Measurements from ENCODE around the gene ZCCHC9. TPM values are rescaled to one million over a fixed set of nuclear protein-coding genes. Genes with fewer than 3 reads are reported as not detected.
A peak's percentile ranks its signal among the peaks of the same experiment; 100 is the strongest.
"Not testable (repeated sequence)": the region's sequence is repeated elsewhere in the genome, so short reads cannot be mapped to it uniquely, and the experiment has no call there.

ZCCHC9 gene, protein sequence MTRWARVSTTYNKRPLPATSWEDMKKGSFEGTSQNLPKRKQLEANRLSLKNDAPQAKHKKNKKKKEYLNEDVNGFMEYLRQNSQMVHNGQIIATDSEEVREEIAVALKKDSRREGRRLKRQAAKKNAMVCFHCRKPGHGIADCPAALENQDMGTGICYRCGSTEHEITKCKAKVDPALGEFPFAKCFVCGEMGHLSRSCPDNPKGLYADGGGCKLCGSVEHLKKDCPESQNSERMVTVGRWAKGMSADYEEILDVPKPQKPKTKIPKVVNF
- total RNA-seq (ENCODE audit: low replicate concordance), result 26.5 and 30.8 TPM in 2 replicates

DNA sequence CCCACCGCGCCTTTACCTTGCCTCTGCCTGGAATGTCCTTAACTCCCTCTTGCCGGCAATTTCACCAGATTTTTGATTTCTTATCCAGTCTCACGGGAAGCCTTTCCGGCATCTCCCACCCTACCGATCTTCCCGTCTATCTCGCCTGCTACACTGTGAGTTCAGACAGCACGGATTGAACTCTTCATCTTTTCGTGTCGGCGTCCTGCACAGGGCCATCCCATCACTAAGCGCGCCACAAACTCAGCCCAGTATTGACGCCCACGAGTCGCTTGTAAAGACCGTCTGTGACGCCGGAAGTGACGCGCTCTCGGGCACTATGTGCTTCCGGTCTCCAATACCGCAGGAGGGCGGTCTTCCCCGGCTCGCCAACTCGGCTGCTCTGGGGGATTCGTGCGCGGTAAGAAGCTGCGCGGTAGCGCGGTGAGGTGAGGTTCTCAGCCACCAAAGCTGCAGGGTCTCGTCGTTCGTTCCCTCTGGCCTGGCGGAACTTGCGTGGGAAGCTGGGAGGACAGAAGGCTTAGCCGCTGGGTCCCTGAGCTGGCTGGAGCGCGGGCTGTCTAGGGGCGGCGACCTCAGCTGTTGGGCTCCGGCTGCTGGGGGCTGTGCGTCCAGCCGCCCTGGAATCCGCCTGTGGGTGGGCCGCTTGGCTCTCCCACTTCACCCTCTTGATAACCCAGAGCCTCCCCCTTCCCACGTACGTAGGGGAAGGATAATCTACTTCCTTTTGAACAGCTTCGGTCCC lies at the start of gene ZCCHC9:
Gene ZCCHC9 (plus strand): TSS at position 317 of the 745 bp plus-strand sequence. CDS start 3,171 bp downstream, outside the sequence.
- TF ChIP-seq, protein P1, sequence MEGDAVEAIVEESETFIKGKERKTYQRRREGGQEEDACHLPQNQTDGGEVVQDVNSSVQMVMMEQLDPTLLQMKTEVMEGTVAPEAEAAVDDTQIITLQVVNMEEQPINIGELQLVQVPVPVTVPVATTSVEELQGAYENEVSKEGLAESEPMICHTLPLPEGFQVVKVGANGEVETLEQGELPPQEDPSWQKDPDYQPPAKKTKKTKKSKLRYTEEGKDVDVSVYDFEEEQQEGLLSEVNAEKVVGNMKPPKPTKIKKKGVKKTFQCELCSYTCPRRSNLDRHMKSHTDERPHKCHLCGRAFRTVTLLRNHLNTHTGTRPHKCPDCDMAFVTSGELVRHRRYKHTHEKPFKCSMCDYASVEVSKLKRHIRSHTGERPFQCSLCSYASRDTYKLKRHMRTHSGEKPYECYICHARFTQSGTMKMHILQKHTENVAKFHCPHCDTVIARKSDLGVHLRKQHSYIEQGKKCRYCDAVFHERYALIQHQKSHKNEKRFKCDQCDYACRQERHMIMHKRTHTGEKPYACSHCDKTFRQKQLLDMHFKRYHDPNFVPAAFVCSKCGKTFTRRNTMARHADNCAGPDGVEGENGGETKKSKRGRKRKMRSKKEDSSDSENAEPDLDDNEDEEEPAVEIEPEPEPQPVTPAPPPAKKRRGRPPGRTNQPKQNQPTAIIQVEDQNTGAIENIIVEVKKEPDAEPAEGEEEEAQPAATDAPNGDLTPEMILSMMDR (IDR thresholded peaks at IDR 0.05; ENCODE audit: insufficient read depth, low read length), result peak; percentile 30
- peak; percentile 94 for DNase-seq (ENCODE audit: low read depth)
- peak within 1 kb of the TSS; percentile 96 for H3K4me3 ChIP-seq (ENCODE audit: low read depth, low read length)

DNA sequence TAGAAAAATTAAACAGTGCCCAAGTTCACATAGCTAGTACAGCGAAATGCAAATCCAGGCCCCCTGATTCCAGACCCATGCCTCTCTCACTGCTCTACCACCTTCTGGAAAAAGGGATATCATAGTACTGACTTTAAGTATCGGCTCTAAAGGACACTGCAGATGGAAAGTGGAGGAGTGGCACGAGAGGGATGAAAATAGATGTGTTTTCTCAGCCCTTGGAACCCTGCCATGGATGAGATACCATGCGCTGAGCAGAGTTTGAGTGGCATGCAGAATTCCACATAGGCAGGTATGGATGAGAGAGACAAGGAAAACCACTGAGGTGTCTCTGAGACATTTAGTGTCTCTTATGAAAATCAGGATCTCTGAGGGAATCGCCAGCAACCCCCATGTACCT lies 49.5 kb upstream of the ZCCHC9 start:
- TF ChIP-seq, protein P1 (IDR thresholded peaks at IDR 0.05; ENCODE audit: insufficient read depth, low read length), result no peak
- H3K4me3 ChIP-seq (ENCODE audit: low read depth, low read length), result no peak overlapping the region
- DNase-seq (ENCODE audit: low read depth), result no peak

DNA sequence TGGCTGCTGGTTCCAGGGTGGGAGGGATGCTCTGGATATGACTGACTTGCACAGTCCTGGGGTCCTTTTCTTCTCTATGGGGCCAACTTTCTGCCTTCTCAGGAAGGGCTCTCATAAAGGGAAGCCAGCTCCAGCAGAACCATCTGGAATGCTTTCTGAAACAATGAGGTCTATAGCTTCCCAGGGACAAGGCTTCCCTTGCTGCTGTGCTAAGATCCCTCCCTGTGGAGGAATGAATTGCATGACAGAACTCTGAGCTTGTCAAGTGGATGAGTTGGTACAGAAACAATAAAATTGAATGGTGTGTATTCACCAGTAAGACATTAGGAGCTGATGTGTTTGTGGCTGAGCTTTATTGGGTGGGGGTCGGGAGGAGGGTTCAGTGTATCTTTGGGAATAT lies 48.5 kb upstream of the ZCCHC9 start:
- no peak overlapping the region for H3K4me3 ChIP-seq (ENCODE audit: low read depth, low read length)
- TF ChIP-seq, protein P1 (IDR thresholded peaks at IDR 0.05; ENCODE audit: insufficient read depth, low read length), result no peak
- DNase-seq (ENCODE audit: low read depth), result no peak

DNA sequence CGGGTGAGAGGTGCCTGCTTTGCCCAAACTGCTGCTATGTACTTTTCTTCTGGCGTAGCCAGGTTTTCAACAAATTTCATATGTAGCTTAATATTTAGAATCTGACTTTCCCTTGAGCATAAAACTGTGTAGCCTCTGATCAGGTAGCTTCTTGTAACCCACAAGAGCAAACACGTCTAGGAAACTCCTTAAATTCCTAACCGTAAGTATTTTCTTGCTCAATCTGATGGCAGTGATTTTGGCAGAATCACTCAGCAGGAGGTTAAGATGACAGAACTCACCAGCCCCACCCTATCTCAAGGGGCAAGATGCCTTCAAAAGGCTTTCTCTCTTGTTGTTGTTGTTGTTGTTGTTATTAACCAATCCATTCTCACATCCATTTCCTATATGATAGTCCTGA lies 47.5 kb upstream of the ZCCHC9 start:
- no peak overlapping the region for H3K4me3 ChIP-seq (ENCODE audit: low read depth, low read length)
- no peak for DNase-seq (ENCODE audit: low read depth)
- TF ChIP-seq, protein P1 (IDR thresholded peaks at IDR 0.05; ENCODE audit: insufficient read depth, low read length), result no peak

DNA sequence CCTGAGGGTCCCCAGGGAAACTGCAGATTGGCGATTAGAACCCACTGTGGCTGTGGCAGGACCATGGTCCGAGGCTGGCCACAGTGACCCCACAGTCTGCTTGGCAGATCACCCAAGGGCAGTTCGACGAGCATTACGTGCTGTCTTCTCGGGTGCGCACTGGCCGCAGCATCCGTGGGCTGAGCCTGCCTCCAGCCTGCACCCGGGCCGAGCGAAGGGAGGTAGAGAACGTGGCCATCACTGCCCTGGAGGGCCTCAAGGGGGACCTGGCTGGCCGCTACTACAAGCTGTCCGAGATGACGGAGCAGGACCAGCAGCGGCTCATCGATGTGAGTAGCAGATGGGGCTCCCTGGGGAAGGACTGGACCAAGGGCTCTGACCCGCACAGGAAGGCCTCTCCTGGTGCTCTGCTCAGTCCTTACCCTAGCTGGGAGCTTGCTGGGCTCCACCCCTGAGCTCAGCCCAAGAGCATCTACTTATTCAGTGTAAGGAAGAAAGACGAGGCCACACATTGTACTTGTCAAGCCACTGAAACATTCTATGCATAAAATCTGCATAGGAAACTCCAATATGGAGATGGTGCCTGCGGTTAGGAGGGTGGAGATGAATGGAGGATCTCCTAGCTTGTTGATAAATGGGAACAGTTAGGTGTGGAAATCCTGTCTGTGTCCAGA lies 46.4 kb upstream of the ZCCHC9 start:
- no peak for DNase-seq (ENCODE audit: low read depth)
- TF ChIP-seq, protein P1 (IDR thresholded peaks at IDR 0.05; ENCODE audit: insufficient read depth, low read length), result no peak
- no peak overlapping the region for H3K4me3 ChIP-seq (ENCODE audit: low read depth, low read length)

DNA sequence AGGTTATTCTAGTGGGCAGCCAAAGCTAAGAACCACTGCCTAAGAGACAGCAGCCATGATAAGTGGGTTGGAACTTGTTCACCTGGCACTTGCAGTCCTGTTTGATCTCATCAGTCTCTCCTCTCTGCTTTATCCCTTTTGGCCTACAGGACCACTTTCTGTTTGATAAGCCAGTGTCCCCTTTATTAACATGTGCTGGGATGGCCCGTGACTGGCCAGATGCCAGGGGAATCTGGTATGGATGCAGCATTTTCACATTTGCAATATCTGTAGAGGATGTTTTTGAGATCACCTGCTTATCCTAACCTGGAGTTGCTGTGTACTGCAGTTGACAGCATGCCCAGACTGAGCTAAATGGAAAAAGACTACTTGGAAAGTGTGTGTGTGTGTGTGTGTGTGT lies 44.6 kb upstream of the ZCCHC9 start:
- H3K4me3 ChIP-seq (ENCODE audit: low read depth, low read length), result no peak overlapping the region
- no peak for DNase-seq (ENCODE audit: low read depth)
- TF ChIP-seq, protein P1 (IDR thresholded peaks at IDR 0.05; ENCODE audit: insufficient read depth, low read length), result no peak

DNA sequence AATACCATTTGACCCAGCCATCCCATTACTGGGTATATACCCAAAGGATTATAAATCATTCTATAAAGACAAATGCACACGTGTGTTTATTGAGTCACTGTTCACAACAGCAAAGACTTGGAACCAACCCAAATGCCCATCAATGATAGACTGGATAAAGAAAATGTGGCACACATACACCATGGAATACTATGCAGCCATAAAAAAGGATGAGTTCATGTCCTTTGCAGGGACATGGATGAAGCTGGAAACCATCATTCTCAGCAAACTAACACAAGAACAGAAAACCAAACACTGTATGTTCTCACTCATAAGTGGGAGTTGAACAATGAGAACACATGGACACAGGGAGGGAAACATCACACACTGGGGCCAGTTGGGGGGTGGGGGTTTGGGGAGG lies 38.6 kb upstream of the ZCCHC9 start:
- H3K4me3 ChIP-seq (ENCODE audit: low read depth, low read length); DNase-seq (ENCODE audit: low read depth): not testable (repeated sequence)

Measured in fibroblast of the aortic adventitia (primary cell).